Keratinocyte (primary cell): ENCODE data around the gene CCDC9B. TPM values are rescaled to one million over a fixed set of nuclear protein-coding genes. Genes with fewer than 3 reads are reported as not detected.

Experiments
- DNase-seq: peaks from one replicate; pipeline ENCODE4 v3.0.0-alpha.2; 2011; ENCODE audit warnings: low read depth, missing footprints, low spot score
- FAIRE-seq: peaks from 2 replicates; lab custom pipeline; 2011; peaks lifted over from hg19 to GRCh38; lab: Jason Lieb, UNC
- H2AFZ ChIP-seq: 2 replicates; pipeline ENCODE4 v1.6.0; 2012; ENCODE audit warnings: low read length, control low read depth, inconsistent platforms; ENCODE audit not compliant: control insufficient read depth
- H3K27ac ChIP-seq: 2 replicates; pipeline ENCODE4 v1.5.1; 2011; ENCODE audit warnings: low read length; ENCODE audit not compliant: control insufficient read depth, insufficient read depth
- H3K27me3 ChIP-seq: 3 replicates; pipeline ENCODE4 v1.6.0; 2011; ENCODE audit warnings: low read length; ENCODE audit not compliant: control insufficient read depth, insufficient read depth; ENCODE audit errors: extremely low read depth
- H3K36me3 ChIP-seq, 2 experiments: 2 replicates in 1 of 2; 3 replicates in 1 of 2; pipeline ENCODE4 v1.5.1; 2011; ENCODE audit warnings: low read length in 2 of 2, mild to moderate bottlenecking in 1 of 2; ENCODE audit not compliant: control insufficient read depth in 2 of 2, insufficient read depth in 2 of 2; ENCODE audit errors: extremely low read depth in 1 of 2
- H3K4me1 ChIP-seq: 3 replicates; pipeline ENCODE4 v1.5.1; 2011; ENCODE audit warnings: low read length; ENCODE audit not compliant: control insufficient read depth, insufficient read depth; ENCODE audit errors: extremely low read depth
- H3K4me2 ChIP-seq: 3 replicates; pipeline ENCODE4 v1.6.0; 2011; ENCODE audit warnings: low read depth, low read length; ENCODE audit not compliant: control insufficient read depth, insufficient read depth; ENCODE audit errors: extremely low read depth
- H3K4me3 ChIP-seq, 3 experiments: fragments of 200-600 bp in 1 of 3; sonication (generic) in 1 of 3; 2 replicates in 2 of 3; 3 replicates in 1 of 3; pipeline ENCODE4 v1.5.1; 2011 to 2016; ENCODE audit warnings: low read length in 3 of 3, mild to moderate bottlenecking in 3 of 3, control low read depth in 2 of 3, inconsistent platforms in 1 of 3, low read depth in 1 of 3, mixed read lengths in 1 of 3, mixed run types in 1 of 3, moderate library complexity in 1 of 3; ENCODE audit not compliant: control insufficient read depth in 2 of 3, insufficient read depth in 2 of 3; ENCODE audit errors: extremely low read depth in 1 of 3
- H3K79me2 ChIP-seq: 2 replicates; pipeline ENCODE4 v1.6.0; 2012; ENCODE audit warnings: low read length; ENCODE audit not compliant: control insufficient read depth, insufficient read depth
- H3K9ac ChIP-seq: 3 replicates; pipeline ENCODE4 v1.6.0; 2011; ENCODE audit warnings: low read length; ENCODE audit not compliant: control insufficient read depth, insufficient read depth; ENCODE audit errors: extremely low read depth
- H3K9me1 ChIP-seq: 3 replicates; pipeline ENCODE4 v1.6.0; 2011; ENCODE audit warnings: low read length; ENCODE audit not compliant: control insufficient read depth, insufficient read depth; ENCODE audit errors: extremely low read depth
- H3K9me3 ChIP-seq: 2 replicates; pipeline ENCODE4 v1.5.1; 2012; ENCODE audit warnings: low read depth, low read length; ENCODE audit not compliant: control insufficient read depth
- H4K20me1 ChIP-seq: 3 replicates; pipeline ENCODE4 v1.6.0; 2011; ENCODE audit warnings: low read length; ENCODE audit not compliant: control insufficient read depth, insufficient read depth; ENCODE audit errors: extremely low read depth
- EZH2 ChIP-seq: IDR thresholded peaks from one replicate; pipeline ENCODE4 v1.6.1; 2012; ENCODE audit warnings: inconsistent platforms, mild to moderate bottlenecking, low read length, moderate library complexity
- dilution Hi-C: fragments of 300-500 bp; cut with MboI; formaldehyde crosslinking; loops from one replicate; pipeline ENCODE4 v1.7.0; 2020; ENCODE audit warnings: low sequenced_read_pairs; ENCODE audit not compliant: extremely low pct_ligation_motif_present
- polyA plus RNA-seq, 5 experiments: library from polyadenylated mRNA; depleted of rRNA in 3 of 5; stranded (reverse) in 3 of 5; stranded (forward) in 1 of 5; unstranded in 1 of 5; fragments of >200 nt; gene quantifications; 1 replicate in 1 of 5; 2 replicates in 3 of 5; 3 replicates in 1 of 5; pipeline versions ENCODE4 v1.2.1 to v1.2.3, GENCODE V29; 2011 to 2012; ENCODE audit warnings: missing spikeins in 2 of 5, low read depth in 1 of 5, low replicate concordance in 1 of 5
- TF ChIP-seq, protein P1 (sequence below), 3 experiments: IDR thresholded peaks in 1 of 3; conservative IDR thresholded peaks in 1 of 3; optimal IDR thresholded peaks in 1 of 3; 2 replicates in 2 of 3; 3 replicates in 1 of 3; pipeline versions ENCODE3 to v1.5.1; 2011; ENCODE audit warnings: low read length in 3 of 3, mild to moderate bottlenecking in 3 of 3, moderate library complexity in 2 of 3, control low read depth in 1 of 3, inconsistent platforms in 1 of 3; ENCODE audit not compliant: insufficient read depth in 2 of 3; ENCODE audit errors: extremely low read depth in 1 of 3

CCDC9B gene
- polyA plus RNA-seq, 1 donor (not counting 4 experiments of a cell fraction or from before 2014, with no cell fraction given): 9.6 TPM

- peaks cover 43% of the 10 kb centered on the region for H3K27me3 ChIP-seq
- DNase-seq: no peak
- no peak overlapping the region for H3K27ac ChIP-seq
- peaks cover 7% of the 10 kb centered on the region for H3K4me1 ChIP-seq
- dilution Hi-C loops: no loop called here
- no peak overlapping the region for H3K4me2 ChIP-seq
- no peak overlapping the region for H2AFZ ChIP-seq
- no peaks in the 10 kb centered on the region for H4K20me1 ChIP-seq
- H3K9me1 ChIP-seq: no peaks in the 10 kb centered on the region
- H3K79me2 ChIP-seq: no peaks in the 10 kb centered on the region
- no peak overlapping the region for H3K4me3 ChIP-seq
- H3K36me3 ChIP-seq: no peaks in the 10 kb centered on the region
- TF ChIP-seq, protein P1, sequence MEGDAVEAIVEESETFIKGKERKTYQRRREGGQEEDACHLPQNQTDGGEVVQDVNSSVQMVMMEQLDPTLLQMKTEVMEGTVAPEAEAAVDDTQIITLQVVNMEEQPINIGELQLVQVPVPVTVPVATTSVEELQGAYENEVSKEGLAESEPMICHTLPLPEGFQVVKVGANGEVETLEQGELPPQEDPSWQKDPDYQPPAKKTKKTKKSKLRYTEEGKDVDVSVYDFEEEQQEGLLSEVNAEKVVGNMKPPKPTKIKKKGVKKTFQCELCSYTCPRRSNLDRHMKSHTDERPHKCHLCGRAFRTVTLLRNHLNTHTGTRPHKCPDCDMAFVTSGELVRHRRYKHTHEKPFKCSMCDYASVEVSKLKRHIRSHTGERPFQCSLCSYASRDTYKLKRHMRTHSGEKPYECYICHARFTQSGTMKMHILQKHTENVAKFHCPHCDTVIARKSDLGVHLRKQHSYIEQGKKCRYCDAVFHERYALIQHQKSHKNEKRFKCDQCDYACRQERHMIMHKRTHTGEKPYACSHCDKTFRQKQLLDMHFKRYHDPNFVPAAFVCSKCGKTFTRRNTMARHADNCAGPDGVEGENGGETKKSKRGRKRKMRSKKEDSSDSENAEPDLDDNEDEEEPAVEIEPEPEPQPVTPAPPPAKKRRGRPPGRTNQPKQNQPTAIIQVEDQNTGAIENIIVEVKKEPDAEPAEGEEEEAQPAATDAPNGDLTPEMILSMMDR (optimal IDR thresholded peaks at IDR 0.05 in 1 of 3, IDR thresholded peaks at IDR 0.05 in 1 of 3, conservative IDR thresholded peaks at IDR 0.05 in 1 of 3; ENCODE audit: extremely low read depth in 1 of 3, insufficient read depth in 2 of 3, low read length in 3 of 3): no peak
- TF ChIP-seq EZH2: no peak
- H3K9ac ChIP-seq: no peak overlapping the region
- no peak for FAIRE-seq
- no peaks in the 10 kb centered on the region for H3K9me3 ChIP-seq
These were observed 50.2 kb downstream of the CCDC9B start for GRCh38 chr15:40290545-40290917.

DNA sequence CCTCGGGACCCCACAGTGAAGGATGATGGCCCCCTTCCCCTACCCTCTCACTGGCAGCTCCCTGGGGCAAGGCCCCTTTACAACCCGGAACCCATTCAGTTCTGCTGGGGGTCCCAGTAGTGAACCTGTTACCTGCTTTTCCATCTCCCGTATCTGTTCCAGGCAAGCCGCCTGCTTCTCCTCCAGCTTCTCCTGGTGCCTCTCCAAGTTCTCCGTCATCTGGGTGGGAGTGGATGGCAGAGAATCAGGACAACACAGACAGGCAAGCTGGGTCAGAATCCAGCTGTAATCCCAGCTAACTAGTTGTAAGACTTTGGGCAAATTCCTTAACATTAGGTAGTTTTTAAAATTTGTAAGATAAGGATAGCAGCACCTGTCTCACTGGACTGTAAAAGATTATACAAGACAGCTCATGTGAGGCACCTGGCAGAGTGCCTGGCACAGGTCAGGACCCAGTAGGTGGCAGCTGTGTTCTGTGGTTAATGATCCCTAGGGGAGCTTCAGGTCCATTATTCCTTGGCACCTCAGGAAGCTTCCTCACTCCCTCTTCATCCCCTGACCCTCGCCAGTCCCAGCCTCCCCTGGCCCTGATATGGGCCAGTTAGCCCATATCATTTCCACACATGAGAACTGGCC is 51.5 kb downstream of the CCDC9B start:
- Histone ChIP-seq H3K9ac (no peak overlapping the region), H3K4me2 (no peak overlapping the region), H3K27ac (no peak overlapping the region), H2AFZ (no peak overlapping the region), H3K9me1 (no peaks in the 10 kb centered on the region), H4K20me1 (no peaks in the 10 kb centered on the region), H3K9me3 (no peaks in the 10 kb centered on the region), H3K36me3 (no peaks in the 10 kb centered on the region), H3K27me3 (peaks cover 36% of the 10 kb centered on the region), H3K79me2 (no peaks in the 10 kb centered on the region), H3K4me1 (peaks cover 10% of the 10 kb centered on the region), H3K4me3 (no peak overlapping the region)
- no peak for DNase-seq
- FAIRE-seq: peak; percentile 44
- dilution Hi-C loops: no loop called here
- TF ChIP-seq, protein P1 (optimal IDR thresholded peaks at IDR 0.05 in 1 of 3, IDR thresholded peaks at IDR 0.05 in 1 of 3, conservative IDR thresholded peaks at IDR 0.05 in 1 of 3; ENCODE audit: extremely low read depth in 1 of 3, insufficient read depth in 2 of 3, low read length in 3 of 3): peak in 2 of 3 experiments; percentile 14 to 40
- no peak for TF ChIP-seq EZH2
